ENCODE data around the gene DLGAP5.

GRCh38 chr14:55191203-55192053 is at the start of gene DLGAP5:
- TF ChIP-seq GATA3 (IDR thresholded peaks at IDR 0.05; ENCODE audit: low read depth, low read length) = no peak
- TF ChIP-seq GATA2 (IDR thresholded peaks at IDR 0.05; ENCODE audit: low read depth, low read length) = no peak

Measured in SH-SY5Y (cell line).